K562 (cell line): ENCODE measurements around the gene ACTN3. TPM values are rescaled to one million over a fixed set of nuclear protein-coding genes. Genes with fewer than 3 reads are reported as not detected.
A peak's percentile ranks its signal among the peaks of the same experiment; 100 is the strongest.

Source experiments
- EWSR1 ChIP-seq: fragments of 450-650 bp; IDR thresholded peaks from 2 replicates; pipeline ENCODE4 v1.6.1; 2018; ENCODE audit warnings: borderline replicate concordance, mild to moderate bottlenecking, low read depth, moderate library complexity; ENCODE audit not compliant: partially characterized antibody
- GATAD2B ChIP-seq: fragments of 450-650 bp; IDR thresholded peaks from 2 replicates; pipeline ENCODE4 v1.6.1; 2017; ENCODE audit warnings: mild to moderate bottlenecking, borderline replicate concordance
- HMG20A ChIP-seq: fragments of 450-650 bp; formaldehyde crosslinking; conservative IDR thresholded peaks from 2 replicates; pipeline ENCODE4 v1.4.0; 2020; ENCODE audit warnings: mild to moderate bottlenecking, mixed read lengths
- HNRNPLL ChIP-seq: fragments of 200-400 bp; formaldehyde crosslinking; IDR thresholded peaks from 2 replicates; pipeline ENCODE4 v1.6.1; 2017; ENCODE audit warnings: low read length, low read depth, mild to moderate bottlenecking; ENCODE audit not compliant: poor library complexity, severe bottlenecking
- KAT2B ChIP-seq: IDR thresholded peaks from one replicate; pipeline ENCODE4 v1.6.1; 2012; ENCODE audit warnings: low read depth, mild to moderate bottlenecking, control low read depth, inconsistent platforms, low read length, moderate library complexity
- NELFE ChIP-seq: IDR thresholded peaks from 2 replicates; pipeline ENCODE4 v1.6.1; 2011; ENCODE audit warnings: mild to moderate bottlenecking; ENCODE audit not compliant: insufficient read depth, insufficient read length
- POLR3A ChIP-seq: IDR thresholded peaks from 2 replicates; pipeline ENCODE4 v1.6.1; 2011; ENCODE audit warnings: borderline replicate concordance, mild to moderate bottlenecking, moderate library complexity; ENCODE audit not compliant: insufficient read length, insufficient read depth; ENCODE audit errors: extremely low read depth
- PYGO2 ChIP-seq: fragments of 450-650 bp; IDR thresholded peaks from 2 replicates; pipeline ENCODE4 v1.6.1; 2016; ENCODE audit warnings: mild to moderate bottlenecking, missing genetic modification characterization, moderate library complexity, missing compliant biosample characterization
- polyA plus RNA-seq, 8 experiments: library from polyadenylated mRNA; depleted of rRNA in 4 of 8; stranded (reverse) in 5 of 8; unstranded in 3 of 8; fragments of >200 nt; fragmentation: Nextera tagmentation in 2 of 8; fragmentation: Illumina TruSeq in 1 of 8; extraction: Ambion mirVana in 2 of 8; extraction: Trizol in 1 of 8; gene quantifications; 2 replicates each; pipeline versions ENCODE4 v1.2.1 to v1.2.3, GENCODE V29; 2011 to 2014; ENCODE audit warnings: inconsistent platforms in 1 of 8, missing spikeins in 1 of 8
- total RNA-seq, 7 experiments: library from RNA; depleted of rRNA in 6 of 7; stranded (reverse); fragments of >200 nt in 6 of 7; fragmentation: Illumina TruSeq in 2 of 7; extraction: Trizol in 2 of 7; gene quantifications; 2 replicates each; pipeline versions ENCODE4 v1.2.1 to v1.2.3, GENCODE V29; 2011 to 2021; ENCODE audit warnings: low replicate concordance in 1 of 7
- TF ChIP-seq, protein P1 (sequence below): fragments of 250-450 bp; sonication (Bioruptor Pico); IDR thresholded peaks from 2 replicates; pipeline ENCODE4 v1.4.0; 2020
- TF ChIP-seq, protein P2 (sequence below), 2 experiments: IDR thresholded peaks in 1 of 2; conservative IDR thresholded peaks in 1 of 2; 2 replicates each; pipeline ENCODE4 v1.6.1; 2016; ENCODE audit warnings: low read depth in 2 of 2, mild to moderate bottlenecking in 1 of 2, missing compliant biosample characterization in 1 of 2, missing genetic modification characterization in 1 of 2, moderate library complexity in 1 of 2
- TF ChIP-seq, protein P3 (sequence below): fragments of 450-650 bp; IDR thresholded peaks from 2 replicates; pipeline ENCODE4 v1.6.1; 2017; ENCODE audit warnings: antibody characterized with exemption
- TF ChIP-seq, protein P4 (sequence below): fragments of 250-450 bp; sonication (Bioruptor Pico); IDR thresholded peaks from 2 replicates; pipeline ENCODE4 v1.5.0; 2021; ENCODE audit warnings: mild to moderate bottlenecking, moderate library complexity
- TF ChIP-seq, protein P5 (sequence below): fragments of 250-450 bp; sonication (Bioruptor Pico); IDR thresholded peaks from 2 replicates; pipeline ENCODE4 v1.5.0; 2021; ENCODE audit warnings: mild to moderate bottlenecking, borderline replicate concordance

ACTN3 gene
- total and polyA plus RNA-seq, 9 of the 15 experiments (the other 6 are each of a cell fraction or from before 2014, with no cell fraction given): not detected

DNA sequence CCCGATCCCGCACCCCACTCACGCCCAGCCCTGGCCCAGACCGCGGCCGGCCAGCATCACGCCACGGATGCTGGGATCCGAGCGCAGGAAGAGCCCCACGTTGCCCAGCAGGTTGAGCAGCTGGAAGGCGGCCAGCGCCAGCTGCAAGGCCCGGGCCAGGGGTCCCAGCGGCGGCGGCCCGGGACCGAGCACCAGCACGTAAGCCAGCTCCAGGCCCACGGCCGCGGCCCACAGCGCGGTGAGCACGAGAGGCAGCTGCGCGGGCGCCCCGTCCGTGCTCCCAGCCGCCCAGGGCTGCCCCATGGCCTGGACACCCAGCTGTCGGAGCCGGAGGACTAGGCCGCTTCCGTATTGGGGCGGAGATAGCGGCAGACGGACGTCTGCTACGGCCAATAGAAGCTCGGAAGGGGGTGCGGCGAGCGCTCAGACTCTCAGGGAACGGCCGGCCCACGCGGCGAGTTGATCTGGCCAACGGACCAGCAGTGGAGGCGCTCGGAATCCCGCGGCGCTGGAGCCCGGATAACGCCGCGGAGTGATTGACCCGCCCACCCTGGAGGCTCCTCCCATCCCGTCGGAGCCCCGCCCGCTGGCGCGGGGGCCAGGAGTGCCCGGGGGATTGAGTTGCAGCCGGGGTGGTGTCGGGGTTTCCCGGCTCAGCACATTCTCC is 869 bp upstream of the ACTN3 start, which contains the start of gene ZDHHC24 (continued):
- TF ChIP-seq EWSR1 (no peak), KAT2B (no peak), HMG20A (CRISPR knock-in tag) (no peak), NELFE (no peak), GATAD2B (peak; percentile 76; the same call in 1 of the 2 replicates), POLR3A (no peak), HNRNPLL (peak; percentile 69), PYGO2 (tag) (no peak)
- TF ChIP-seq, protein P1, sequence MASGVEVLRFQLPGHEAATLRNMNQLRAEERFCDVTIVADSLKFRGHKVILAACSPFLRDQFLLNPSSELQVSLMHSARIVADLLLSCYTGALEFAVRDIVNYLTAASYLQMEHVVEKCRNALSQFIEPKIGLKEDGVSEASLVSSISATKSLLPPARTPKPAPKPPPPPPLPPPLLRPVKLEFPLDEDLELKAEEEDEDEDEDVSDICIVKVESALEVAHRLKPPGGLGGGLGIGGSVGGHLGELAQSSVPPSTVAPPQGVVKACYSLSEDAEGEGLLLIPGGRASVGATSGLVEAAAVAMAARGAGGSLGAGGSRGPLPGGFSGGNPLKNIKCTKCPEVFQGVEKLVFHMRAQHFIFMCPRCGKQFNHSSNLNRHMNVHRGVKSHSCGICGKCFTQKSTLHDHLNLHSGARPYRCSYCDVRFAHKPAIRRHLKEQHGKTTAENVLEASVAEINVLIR (CRISPR knock-in tag): 0 out of 2 replicates have a peak, but pooled peaks have one; percentile 11
- TF ChIP-seq, protein P2, sequence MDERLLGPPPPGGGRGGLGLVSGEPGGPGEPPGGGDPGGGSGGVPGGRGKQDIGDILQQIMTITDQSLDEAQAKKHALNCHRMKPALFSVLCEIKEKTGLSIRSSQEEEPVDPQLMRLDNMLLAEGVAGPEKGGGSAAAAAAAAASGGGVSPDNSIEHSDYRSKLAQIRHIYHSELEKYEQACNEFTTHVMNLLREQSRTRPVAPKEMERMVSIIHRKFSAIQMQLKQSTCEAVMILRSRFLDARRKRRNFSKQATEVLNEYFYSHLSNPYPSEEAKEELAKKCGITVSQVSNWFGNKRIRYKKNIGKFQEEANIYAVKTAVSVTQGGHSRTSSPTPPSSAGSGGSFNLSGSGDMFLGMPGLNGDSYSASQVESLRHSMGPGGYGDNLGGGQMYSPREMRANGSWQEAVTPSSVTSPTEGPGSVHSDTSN (CRISPR knock-in tag; IDR thresholded peaks at IDR 0.05; ENCODE audit: low read depth): peak; percentile 74
- TF ChIP-seq, protein P2 (tag; conservative IDR thresholded peaks at IDR 0.05; ENCODE audit: low read depth): peak; percentile 94
- TF ChIP-seq, protein P3, sequence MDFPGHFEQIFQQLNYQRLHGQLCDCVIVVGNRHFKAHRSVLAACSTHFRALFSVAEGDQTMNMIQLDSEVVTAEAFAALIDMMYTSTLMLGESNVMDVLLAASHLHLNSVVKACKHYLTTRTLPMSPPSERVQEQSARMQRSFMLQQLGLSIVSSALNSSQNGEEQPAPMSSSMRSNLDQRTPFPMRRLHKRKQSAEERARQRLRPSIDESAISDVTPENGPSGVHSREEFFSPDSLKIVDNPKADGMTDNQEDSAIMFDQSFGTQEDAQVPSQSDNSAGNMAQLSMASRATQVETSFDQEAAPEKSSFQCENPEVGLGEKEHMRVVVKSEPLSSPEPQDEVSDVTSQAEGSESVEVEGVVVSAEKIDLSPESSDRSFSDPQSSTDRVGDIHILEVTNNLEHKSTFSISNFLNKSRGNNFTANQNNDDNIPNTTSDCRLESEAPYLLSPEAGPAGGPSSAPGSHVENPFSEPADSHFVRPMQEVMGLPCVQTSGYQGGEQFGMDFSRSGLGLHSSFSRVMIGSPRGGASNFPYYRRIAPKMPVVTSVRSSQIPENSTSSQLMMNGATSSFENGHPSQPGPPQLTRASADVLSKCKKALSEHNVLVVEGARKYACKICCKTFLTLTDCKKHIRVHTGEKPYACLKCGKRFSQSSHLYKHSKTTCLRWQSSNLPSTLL: no peak
- TF ChIP-seq, protein P4, sequence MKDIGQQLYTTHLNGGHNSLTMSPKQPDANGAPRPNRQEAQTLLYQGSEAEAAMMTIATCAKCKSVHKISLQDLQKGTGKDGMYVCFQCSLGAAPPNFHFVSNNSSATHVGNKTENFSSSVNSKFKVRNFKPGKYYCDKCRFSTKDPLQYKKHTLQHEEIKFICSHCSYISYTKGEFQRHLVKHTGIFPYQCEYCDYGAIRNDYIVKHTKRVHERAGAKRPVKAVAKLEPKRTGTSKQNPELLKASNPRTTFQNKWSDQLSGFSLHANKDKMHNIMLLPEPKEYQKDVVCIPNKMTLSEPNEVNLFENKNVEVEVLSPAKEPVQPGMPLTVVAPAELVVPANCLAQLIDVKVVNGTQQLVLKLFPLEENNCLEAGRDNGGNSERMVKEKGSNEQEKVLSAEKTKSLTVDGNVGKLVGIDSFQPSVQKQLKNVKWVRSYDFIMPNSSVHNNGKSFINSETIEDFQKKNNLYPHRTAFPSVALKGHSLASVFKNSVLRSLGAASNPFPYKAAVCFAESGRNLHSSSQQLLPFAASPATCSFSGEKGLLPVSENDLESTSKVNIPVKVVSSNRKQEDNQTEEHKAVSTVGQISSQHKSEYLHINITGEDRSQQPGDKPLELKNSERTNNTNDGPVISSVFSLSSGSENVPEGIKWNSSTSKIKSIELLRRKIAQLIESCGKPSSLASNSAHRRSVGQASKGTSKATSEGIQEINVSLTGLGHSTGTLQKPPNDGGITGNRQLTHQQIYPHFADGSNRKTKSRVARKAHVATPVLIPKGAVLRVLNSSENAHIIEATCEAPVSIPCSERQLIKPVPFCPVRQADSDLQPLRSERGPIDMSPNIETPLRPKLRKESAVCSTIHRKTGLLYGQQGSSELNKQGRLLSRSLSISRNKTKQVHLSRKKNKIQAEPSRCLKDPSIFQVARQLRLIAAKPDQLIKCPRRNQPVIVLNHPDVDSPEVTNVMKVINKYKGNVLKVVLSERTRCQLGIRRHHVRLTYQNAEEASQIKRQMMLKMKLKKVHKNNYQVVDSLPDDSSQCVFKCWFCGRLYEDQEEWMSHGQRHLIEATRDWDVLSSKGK: no peak
- TF ChIP-seq, protein P5, sequence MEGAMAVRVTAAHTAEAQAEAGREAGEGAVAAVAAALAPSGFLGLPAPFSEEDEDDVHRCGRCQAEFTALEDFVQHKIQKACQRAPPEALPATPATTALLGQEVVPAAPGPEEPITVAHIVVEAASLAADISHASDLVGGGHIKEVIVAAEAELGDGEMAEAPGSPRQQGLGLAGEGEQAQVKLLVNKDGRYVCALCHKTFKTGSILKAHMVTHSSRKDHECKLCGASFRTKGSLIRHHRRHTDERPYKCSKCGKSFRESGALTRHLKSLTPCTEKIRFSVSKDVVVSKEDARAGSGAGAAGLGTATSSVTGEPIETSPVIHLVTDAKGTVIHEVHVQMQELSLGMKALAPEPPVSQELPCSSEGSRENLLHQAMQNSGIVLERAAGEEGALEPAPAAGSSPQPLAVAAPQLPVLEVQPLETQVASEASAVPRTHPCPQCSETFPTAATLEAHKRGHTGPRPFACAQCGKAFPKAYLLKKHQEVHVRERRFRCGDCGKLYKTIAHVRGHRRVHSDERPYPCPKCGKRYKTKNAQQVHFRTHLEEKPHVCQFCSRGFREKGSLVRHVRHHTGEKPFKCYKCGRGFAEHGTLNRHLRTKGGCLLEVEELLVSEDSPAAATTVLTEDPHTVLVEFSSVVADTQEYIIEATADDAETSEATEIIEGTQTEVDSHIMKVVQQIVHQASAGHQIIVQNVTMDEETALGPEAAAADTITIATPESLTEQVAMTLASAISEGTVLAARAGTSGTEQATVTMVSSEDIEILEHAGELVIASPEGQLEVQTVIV (CRISPR knock-in tag): no peak
